Left ventricle myocardium superior (tissue), 1 donor: ENCODE data around the gene THBS4. TPM values are rescaled to one million over a fixed set of nuclear protein-coding genes. Genes with fewer than 3 reads are reported as not detected.

Source experiments
- ATAC-seq: fragments of 200-7000 bp; cut with Tn5 transposase; one replicate; pipeline ENCODE4 v1.9.1; 2020; ENCODE audit warnings: mild to moderate bottlenecking, moderate library complexity
- DNase-seq: peaks from one replicate; pipeline ENCODE4 v3.0.0-alpha.2; 2020
- intact Hi-C: fragments of 100-400 bp; cut with micrococcal nuclease; formaldehyde crosslinking; loops from one replicate; pipeline ENCODE4 v1.11.0; 2022
- total RNA-seq: library from RNA; stranded (reverse); fragmentation: NEBNext Ultra II Directional; extraction: Animal tissue kit (Norgen Biotek cat#: 25700); gene quantifications from one replicate; pipeline ENCODE4 v1.2.1, GENCODE V29; 2021
- donor health status: DM: no; HTN: yes; CAD: no; lungs with severe emphysema.

The THBS4 gene
- total RNA-seq, 1 donor from 2014 or later, result 29.5 TPM

- DNase-seq, result no peak
- ATAC-seq, result no peak
- intact Hi-C loops, result no loop called here
Measured at GRCh38 chr5:80041527-80041926, 6.4 kb downstream of the THBS4 start.

GRCh38 chr5:80042330-80042729, 7.2 kb downstream of the THBS4 start:
- ATAC-seq (no peak), DNase-seq (no peak)
- intact Hi-C loops, result no loop called here

- no peak for DNase-seq
- intact Hi-C loops, result no loop called here
Measured at GRCh38 chr5:80043187-80043586, 8.0 kb downstream of the THBS4 start.

GRCh38 chr5:80048084-80048780, 13.1 kb downstream of the THBS4 start:
- no peak for DNase-seq
- ATAC-seq, result no peak
- intact Hi-C loops, result no loop called here

More at GRCh38 chr5:80043187-80043586, 8.0 kb downstream of the THBS4 start:
- no peak for ATAC-seq

- DNase-seq, result no peak
- ATAC-seq, result no peak
- intact Hi-C loops, result no loop called here
Measured at GRCh38 chr5:80052464-80052863, 17.3 kb downstream of the THBS4 start.

GRCh38 chr5:80054682-80055081, 19.5 kb downstream of the THBS4 start:
- DNase-seq (no peak), ATAC-seq (no peak)
- intact Hi-C loops, result no loop called here

- ATAC-seq (no peak), DNase-seq (no peak)
- intact Hi-C loops, result no loop called here
Measured at GRCh38 chr5:80055491-80056170, 20.5 kb downstream of the THBS4 start.

- DNase-seq (no peak), ATAC-seq (no peak)
- intact Hi-C loops, result no loop called here
Measured at GRCh38 chr5:80057099-80057498, 22.0 kb downstream of the THBS4 start.

- DNase-seq (no peak), ATAC-seq (no peak)
- intact Hi-C loops, result no loop called here
Measured at GRCh38 chr5:80057921-80058320, 22.8 kb downstream of the THBS4 start.

GRCh38 chr5:80059354-80059980, 24.3 kb downstream of the THBS4 start:
- ATAC-seq, result no peak
- intact Hi-C loops, result no loop called here
- DNase-seq, result no peak

- no peak for ATAC-seq
- intact Hi-C loops, result no loop called here
- DNase-seq, result no peak
Measured at GRCh38 chr5:80060966-80061365, 25.8 kb downstream of the THBS4 start.

GRCh38 chr5:80061547-80061946, 26.4 kb downstream of the THBS4 start:
- DNase-seq (no peak), ATAC-seq (no peak)
- intact Hi-C loops, result no loop called here

- ATAC-seq (no peak), DNase-seq (no peak)
- intact Hi-C loops, result no loop called here
Measured at GRCh38 chr5:80064124-80064523, 29.0 kb downstream of the THBS4 start.

GRCh38 chr5:80067016-80067415, 31.9 kb downstream of the THBS4 start:
- no peak for DNase-seq
- intact Hi-C loops, result no loop called here
- ATAC-seq, result no peak

- intact Hi-C loops, result no loop called here
- ATAC-seq (no peak), DNase-seq (no peak)
Measured at GRCh38 chr5:80067531-80068245, 32.5 kb downstream of the THBS4 start.

- intact Hi-C loops, result no loop called here
- no peak for DNase-seq
- ATAC-seq, result no peak
Measured at GRCh38 chr5:80068246-80068636, 33.1 kb downstream of the THBS4 start.

GRCh38 chr5:80068775-80069174, 33.6 kb downstream of the THBS4 start:
- ATAC-seq (no peak), DNase-seq (no peak)
- intact Hi-C loops, result no loop called here

- intact Hi-C loops, result no loop called here
- DNase-seq (no peak), ATAC-seq (no peak)
Measured at GRCh38 chr5:80069251-80069800, 34.2 kb downstream of the THBS4 start.

- ATAC-seq (peak; percentile 68), DNase-seq (no peak)
- intact Hi-C loops, result no loop called here
Measured at GRCh38 chr5:80069918-80070318, 34.8 kb downstream of the THBS4 start.
